ENCODE results near the gene GAB2.

The GAB2 gene

GRCh38 chr11:78221396-78222315, 196.0 kb downstream of the GAB2 start:
- DNase-seq (ENCODE audit: low read depth in 2 of 2), result no peak

- no peak for DNase-seq (ENCODE audit: low read depth in 2 of 2)
These were observed 197.1 kb downstream of the GAB2 start for GRCh38 chr11:78220218-78221157.

GRCh38 chr11:78219493-78220217, 198.0 kb downstream of the GAB2 start:
- DNase-seq (ENCODE audit: low read depth in 2 of 2), result no peak

- no peak for DNase-seq (ENCODE audit: low read depth in 2 of 2)
These were observed 198.7 kb downstream of the GAB2 start for GRCh38 chr11:78218707-78219492.

GRCh38 chr11:78217650-78218541, 199.7 kb downstream of the GAB2 start:
- no peak for DNase-seq (ENCODE audit: low read depth in 2 of 2)

GRCh38 chr11:78216571-78217287, 200.9 kb downstream of the GAB2 start:
- DNase-seq (ENCODE audit: low read depth in 2 of 2), result no peak

GRCh38 chr11:78216021-78216420, 201.6 kb downstream of the GAB2 start:
- DNase-seq (ENCODE audit: low read depth in 2 of 2), result no peak

- DNase-seq (ENCODE audit: low read depth in 2 of 2), result no peak
These were observed 203.1 kb downstream of the GAB2 start for GRCh38 chr11:78214331-78215194.

- DNase-seq (ENCODE audit: low read depth in 2 of 2), result no peak
These were observed 203.9 kb downstream of the GAB2 start for GRCh38 chr11:78213526-78214330.

- DNase-seq (ENCODE audit: low read depth in 2 of 2), result no peak
These were observed 204.8 kb downstream of the GAB2 start for GRCh38 chr11:78212586-78213371.

- no peak for DNase-seq (ENCODE audit: low read depth in 2 of 2)
These were observed 206.1 kb downstream of the GAB2 start for GRCh38 chr11:78211565-78211964.

GRCh38 chr11:78210000-78210608, 207.5 kb downstream of the GAB2 start:
- DNase-seq (ENCODE audit: low read depth in 2 of 2), result no peak

GRCh38 chr11:78209478-78209877, 208.1 kb downstream of the GAB2 start:
- DNase-seq (ENCODE audit: low read depth in 2 of 2), result no peak

- no peak for DNase-seq (ENCODE audit: low read depth in 2 of 2)
These were observed 209.1 kb downstream of the GAB2 start for GRCh38 chr11:78208257-78209165.

Measured in activated CD4-positive, alpha-beta T cell treated with anti-CD3 and anti-CD28 coated beads for 24 hours (primary cell).